Fibroblast of villous mesenchyme (primary cell): ENCODE data around the gene DAGLA. TPM values are rescaled to one million over a fixed set of nuclear protein-coding genes. Genes with fewer than 3 reads are reported as not detected.

Experiments used
- DNase-seq: peaks from one replicate; pipeline ENCODE4 v3.0.0-alpha.2; 2010; ENCODE audit warnings: low read depth
- H3K4me3 ChIP-seq: 2 replicates; pipeline ENCODE4 v1.5.1; 2011; ENCODE audit warnings: low read depth, mild to moderate bottlenecking, low read length
- CTCF ChIP-seq: IDR thresholded peaks from 2 replicates; pipeline ENCODE4 v1.5.1; 2012; ENCODE audit warnings: low read depth, mild to moderate bottlenecking, low read length; ENCODE audit not compliant: insufficient read depth
- total RNA-seq: library from RNA; depleted of rRNA; stranded (reverse); fragments of >200 nt; gene quantifications from 2 replicates; pipeline ENCODE4 v1.2.3, GENCODE V29; 2012

Gene DAGLA
- total RNA-seq, 1 donor = 2.2 TPM

- no peak for TF ChIP-seq CTCF
- DNase-seq = no peak
- H3K4me3 ChIP-seq = no peak overlapping the region
These were observed 97.3 kb downstream of the DAGLA start for GRCh38 chr11:61777234-61778090.

- no peak for TF ChIP-seq CTCF
- DNase-seq = no peak
- H3K4me3 ChIP-seq = no peak overlapping the region
These were observed 98.2 kb downstream of the DAGLA start for GRCh38 chr11:61778357-61778886.

- H3K4me3 ChIP-seq = no peak overlapping the region
- DNase-seq = no peak
- TF ChIP-seq CTCF = no peak
These were observed 98.9 kb downstream of the DAGLA start for GRCh38 chr11:61778920-61779650.

- DNase-seq = no peak
- no peak overlapping the region for H3K4me3 ChIP-seq
- no peak for TF ChIP-seq CTCF
These were observed 99.7 kb downstream of the DAGLA start for GRCh38 chr11:61779666-61780525.

GRCh38 chr11:61780581-61781162 lies 100.5 kb downstream of the DAGLA start:
- H3K4me3 ChIP-seq = no peak overlapping the region
- DNase-seq = no peak
- TF ChIP-seq CTCF = no peak

- DNase-seq = no peak
- no peak for TF ChIP-seq CTCF
- H3K4me3 ChIP-seq = no peak overlapping the region
These were observed 101.4 kb downstream of the DAGLA start for GRCh38 chr11:61781585-61781984.
